ENCODE results near the gene FAM151B. TPM values are rescaled to one million over a fixed set of nuclear protein-coding genes. Genes with fewer than 3 reads are reported as not detected.

Gene FAM151B
- 1.3 to 2.2 TPM (median 1.9 TPM) in 5 replicates for total RNA-seq (2022; extraction: Qiagen RNA extraction; ENCODE audit: low read depth)

DNA sequence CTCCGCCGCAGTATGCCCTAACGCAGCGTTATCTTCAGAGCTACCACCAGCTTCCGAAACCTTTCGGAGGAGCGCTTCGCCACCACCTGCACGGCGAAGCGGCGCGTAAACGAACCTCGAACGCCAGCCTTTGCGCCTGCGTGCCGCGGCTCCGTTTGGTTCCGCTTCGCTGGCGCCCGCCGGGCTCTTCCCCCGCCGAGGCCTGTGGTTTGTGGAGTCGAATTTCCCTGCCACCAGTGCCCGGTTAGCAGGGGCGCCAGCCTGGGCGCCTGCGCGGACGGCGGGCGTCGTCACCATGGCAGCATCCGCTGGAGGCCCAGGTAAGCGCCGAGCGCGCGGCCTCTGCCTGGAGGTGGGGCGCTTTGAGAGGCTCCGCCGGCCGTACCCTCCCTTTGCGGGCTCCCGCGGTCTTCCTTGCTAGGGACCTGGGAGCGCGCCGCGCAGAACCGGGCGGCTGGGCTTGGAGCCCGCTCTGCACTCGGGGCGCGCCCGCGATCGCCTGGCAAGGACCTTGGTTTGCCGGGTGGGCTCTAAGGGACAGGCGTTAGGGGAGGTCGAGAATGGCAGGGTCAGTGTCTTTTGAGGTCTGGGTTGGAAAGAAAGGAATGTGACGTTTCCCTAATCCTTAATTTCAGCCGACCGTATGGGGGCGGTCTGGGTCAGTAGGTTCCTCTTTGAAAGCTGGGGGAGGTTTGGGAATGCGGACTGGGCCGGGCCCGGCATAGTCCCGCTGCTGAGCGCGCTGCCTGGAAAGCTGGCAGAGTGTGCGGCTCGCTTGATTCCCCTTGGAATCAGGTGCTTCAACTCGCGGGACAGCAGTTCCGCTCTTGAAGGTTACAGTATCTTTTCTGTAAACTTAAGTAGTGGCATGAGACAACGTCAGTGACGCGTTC lies at the start of gene FAM151B:
FAM151B (plus strand) TSS at position 272 of the 893 bp plus-strand sequence; CDS start at position 296, 24 bp downstream.

GRCh38 chr5:80569961-80570786 lies 82.3 kb downstream of the FAM151B start, which contains the start of gene ANKRD34B:
ANKRD34B (minus strand) TSS chr5:80570280; CDS start chr5:80560019, 10,261 bp downstream.

Other genes with a start within 250 kb of the FAM151B start
- 6.6 to 9.6 TPM (median 9.0 TPM) in 5 replicates for gene SERINC5, start 232.1 kb upstream of the FAM151B start, total RNA-seq (2022; extraction: Qiagen RNA extraction; ENCODE audit: low read depth)
- not detected in 5 replicates for gene SPZ1, start 168.1 kb upstream of the FAM151B start, total RNA-seq (2022; extraction: Qiagen RNA extraction; ENCODE audit: low read depth)
- gene ZFYVE16, start 80.0 kb upstream of the FAM151B start, total RNA-seq (2022; extraction: Qiagen RNA extraction; ENCODE audit: low read depth) = 13.4 to 19.8 TPM (median 14.9 TPM) in 5 replicates
- 0.03 to 0.09 TPM (median 0.05 TPM) in 4 of 5 replicates, not detected in the other for gene ANKRD34B, start 82.2 kb downstream of the FAM151B start, total RNA-seq (2022; extraction: Qiagen RNA extraction; ENCODE audit: low read depth)
- gene MSH3, start 166.6 kb downstream of the FAM151B start, total RNA-seq (2022; extraction: Qiagen RNA extraction; ENCODE audit: low read depth) = 6.3 to 10.2 TPM (median 8.3 TPM) in 5 replicates
- gene DHFR, start 166.9 kb downstream of the FAM151B start, total RNA-seq (2022; extraction: Qiagen RNA extraction; ENCODE audit: low read depth) = 50.4 to 68.1 TPM (median 58.5 TPM) in 5 replicates